HepG2 (cell line): ENCODE data around the gene DDX54. TPM values are rescaled to one million over a fixed set of nuclear protein-coding genes. Genes with fewer than 3 reads are reported as not detected.

ENCODE experiments used
- ATAC-seq: fragments of 200-7000 bp; cut with Tn5 transposase; 3 replicates; pipeline ENCODE4 v1.9.1; 2020; ENCODE audit warnings: mild to moderate bottlenecking, moderate library complexity
- BruUV-seq: library from RNA; stranded (reverse); fragments of 400-500 nt; replicated peaks from 2 replicates; lab custom pipeline; 2021; lab: Mats Ljungman, UMichigan
- CTCF ChIA-PET: fragments of 300-600 bp; formaldehyde crosslinking; extraction: SDS; loops from one replicate; lab custom pipeline; 2021; ENCODE audit warnings: low total read pairs, inconsistent platforms, low intra/inter-chr PET ratio; lab: Yijun Ruan, JAX
- POLR2A ChIA-PET: fragments of 350-600 bp; sonication (Branson Sonifier 250); formaldehyde crosslinking; loops from one replicate; lab custom pipeline; 2020; ENCODE audit warnings: antibody characterized with exemption, inconsistent platforms; lab: Yijun Ruan, JAX
- DNase-seq: peaks from one replicate; pipeline ENCODE4 v3.0.0-alpha.2; 2015; ENCODE audit warnings: low spot score
- FAIRE-seq: peaks from 3 replicates; lab custom pipeline; 2011; peaks lifted over from hg19 to GRCh38; lab: Jason Lieb, UNC
- H2AFZ ChIP-seq: one replicate; pipeline ENCODE4 v1.6.1; 2011; ENCODE audit warnings: low read length, inconsistent platforms
- H3K27ac ChIP-seq: fragments of 300-600 bp; 3 replicates; pipeline ENCODE4 v1.8.0; 2011; ENCODE audit warnings: mixed run types, mild to moderate bottlenecking, mixed read lengths, low read length, inconsistent platforms; ENCODE audit not compliant: insufficient read depth; ENCODE audit errors: extremely low read length
- H3K27me3 ChIP-seq, 2 experiments: fragments of 200-600 bp in 1 of 2; 2 replicates in 1 of 2; 3 replicates in 1 of 2; pipeline versions ENCODE4 v1.6.0 to v1.8.0; 2011; ENCODE audit warnings: low read length in 2 of 2, mild to moderate bottlenecking in 2 of 2, moderate library complexity in 2 of 2, inconsistent platforms in 1 of 2; ENCODE audit not compliant: insufficient read depth in 2 of 2, control insufficient read depth in 1 of 2
- H3K36me3 ChIP-seq, 2 experiments: fragments of 200-600 bp in 1 of 2; replicated peaks in 1 of 2; 2 replicates in 1 of 2; 3 replicates in 1 of 2; pipeline versions ENCODE4 v1.5.1 to v1.8.0; 2011; ENCODE audit warnings: low read length in 2 of 2, inconsistent platforms in 1 of 2; ENCODE audit not compliant: insufficient read depth in 2 of 2, control insufficient read depth in 1 of 2
- H3K4me1 ChIP-seq: 2 replicates; pipeline ENCODE4 v1.5.1; 2012; ENCODE audit warnings: low read length, inconsistent platforms; ENCODE audit not compliant: insufficient read depth
- H3K4me2 ChIP-seq: 2 replicates; pipeline ENCODE4 v1.6.0; 2011; ENCODE audit warnings: low read depth, low read length, inconsistent platforms
- H3K4me3 ChIP-seq, 3 experiments: fragments of 200-600 bp in 1 of 3; sonication (generic), shearing (Covaris generic) in 1 of 3; replicated peaks in 1 of 3; 2 replicates each; pipeline ENCODE4 v1.5.1; 2011 to 2016; ENCODE audit warnings: low read length in 3 of 3, inconsistent platforms in 2 of 3, low read depth in 2 of 3, mild to moderate bottlenecking in 2 of 3, control low read depth in 1 of 3, mixed read lengths in 1 of 3; ENCODE audit not compliant: insufficient read depth in 1 of 3
- H3K79me2 ChIP-seq: one replicate; pipeline ENCODE4 v1.6.1; 2011; ENCODE audit warnings: low read length, inconsistent platforms; ENCODE audit not compliant: insufficient read depth
- H3K9ac ChIP-seq: 2 replicates; pipeline ENCODE4 v1.6.0; 2011; ENCODE audit warnings: mild to moderate bottlenecking, low read depth, low read length, inconsistent platforms; ENCODE audit not compliant: insufficient read depth
- H3K9me3 ChIP-seq: 2 replicates; pipeline ENCODE4 v1.5.1; 2012; ENCODE audit warnings: mild to moderate bottlenecking, low read length
- H4K20me1 ChIP-seq: 2 replicates; pipeline ENCODE4 v1.6.0; 2011; ENCODE audit warnings: inconsistent platforms, mild to moderate bottlenecking, low read length, moderate library complexity; ENCODE audit not compliant: insufficient read depth
- CCAR2 ChIP-seq: fragments of 200-400 bp; formaldehyde crosslinking; optimal IDR thresholded peaks from 2 replicates; pipeline ENCODE3; 2018; ENCODE audit warnings: low read depth, mild to moderate bottlenecking, low read length, moderate library complexity
- EP300 ChIP-seq, 3 experiments: sonication (generic) in 1 of 3; formaldehyde crosslinking in 1 of 3; IDR thresholded peaks; 2 replicates each; pipeline versions ENCODE4 v1.5.1 to v1.6.1; 2011 to 2020; ENCODE audit warnings: low read depth in 2 of 3, low read length in 2 of 3, borderline replicate concordance in 1 of 3, improper control_type of control experiment in 1 of 3, mild to moderate bottlenecking in 1 of 3, missing genetic modification reagents in 1 of 3, moderate library complexity in 1 of 3
- HHEX ChIP-seq: IDR thresholded peaks from 2 replicates; pipeline ENCODE4 v1.6.1; 2016; ENCODE audit warnings: control low read depth
- KLF15 ChIP-seq: sonication (generic); formaldehyde crosslinking; IDR thresholded peaks from 2 replicates; pipeline ENCODE4 v1.8.1; 2023; ENCODE audit warnings: borderline replicate concordance, mild to moderate bottlenecking, inconsistent platforms, missing genetic modification reagents, mixed read lengths
- MIER2 ChIP-seq: IDR thresholded peaks from 2 replicates; pipeline ENCODE4 v1.6.1; 2016; ENCODE audit warnings: missing biosample characterization, missing genetic modification reagents
- PLRG1 ChIP-seq: fragments of 450-650 bp; conservative IDR thresholded peaks from 2 replicates; pipeline ENCODE4 v1.6.1; 2016
- RAD51 ChIP-seq: fragments of 450-650 bp; IDR thresholded peaks from 2 replicates; pipeline ENCODE4 v1.6.1; 2016; ENCODE audit warnings: borderline replicate concordance
- RCOR2 ChIP-seq: IDR thresholded peaks from 2 replicates; pipeline ENCODE4 v1.6.1; 2016; ENCODE audit warnings: missing biosample characterization, missing genetic modification reagents
- REPIN1 ChIP-seq: sonication (generic); formaldehyde crosslinking; IDR thresholded peaks from 2 replicates; pipeline ENCODE4 v1.8.0; 2022; ENCODE audit warnings: missing genetic modification reagents, low read depth, mild to moderate bottlenecking, borderline replicate concordance
- SMARCE1 ChIP-seq: fragments of 450-650 bp; IDR thresholded peaks from 2 replicates; pipeline ENCODE4 v1.6.1; 2017; ENCODE audit warnings: borderline replicate concordance
- TCF7 ChIP-seq: sonication (generic); IDR thresholded peaks from 2 replicates; pipeline ENCODE4 v1.6.1; 2016; ENCODE audit warnings: antibody characterized with exemption, low read depth
- THAP7 ChIP-seq: sonication (generic); formaldehyde crosslinking; IDR thresholded peaks from 2 replicates; pipeline ENCODE4 v1.8.1; 2023; ENCODE audit warnings: mild to moderate bottlenecking, missing genetic modification reagents
- ZBTB14 ChIP-seq: sonication (generic); formaldehyde crosslinking; IDR thresholded peaks from 2 replicates; pipeline ENCODE4 v1.4.0; 2020; ENCODE audit warnings: missing genetic modification reagents
- ZBTB26 ChIP-seq: IDR thresholded peaks from 2 replicates; pipeline ENCODE4 v1.6.1; 2016; ENCODE audit warnings: missing compliant biosample characterization, missing genetic modification reagents, borderline replicate concordance
- ZC3H4 ChIP-seq: sonication (generic); formaldehyde crosslinking; IDR thresholded peaks from 2 replicates; pipeline ENCODE4 v1.4.0; 2020; ENCODE audit warnings: missing genetic modification reagents, borderline replicate concordance
- ZFAT ChIP-seq: sonication (generic); formaldehyde crosslinking; conservative IDR thresholded peaks from 2 replicates; pipeline ENCODE4 v1.8.1; 2023; ENCODE audit warnings: missing genetic modification reagents, inconsistent platforms
- ZNF251 ChIP-seq: sonication (generic); formaldehyde crosslinking; IDR thresholded peaks from 2 replicates; pipeline ENCODE4 v1.9.0; 2021; ENCODE audit warnings: mild to moderate bottlenecking, missing genetic modification reagents
- ZNF678 ChIP-seq: sonication (generic); formaldehyde crosslinking; IDR thresholded peaks from 2 replicates; pipeline ENCODE4 v1.4.0; 2020; ENCODE audit warnings: mild to moderate bottlenecking, missing genetic modification reagents
- ZNF788 ChIP-seq: sonication (generic); formaldehyde crosslinking; IDR thresholded peaks from 2 replicates; pipeline ENCODE4 v1.5.0; 2020; ENCODE audit warnings: mild to moderate bottlenecking, missing genetic modification reagents, borderline replicate concordance
- WGBS: methylation state at CpG from one replicate; pipeline ENCODE4 v1.1.6; 2017; ENCODE audit warnings: low lambda C conversion rate; 5-methylcytosine and 5-hydroxymethylcytosine counted together
- in situ Hi-C: cut with HindIII; loops from 2 replicates; pipeline ENCODE4 v1.10.0; 2017; ENCODE audit warnings: low pct_unique_long_range_greater_than_20kb; ENCODE audit not compliant: extremely low pct_ligation_motif_present
- intact Hi-C: fragments of 100-400 bp; cut with micrococcal nuclease; formaldehyde crosslinking; loops from one replicate; pipeline ENCODE4 v1.10.0; 2022; ENCODE audit not compliant: unreplicated experiment
- polyA plus RNA-seq, 8 experiments: library from polyadenylated mRNA; depleted of rRNA in 3 of 8; stranded (reverse) in 7 of 8; unstranded in 1 of 8; fragments of >200 nt; fragmentation: Illumina TruSeq in 4 of 8; extraction: Trizol in 4 of 8; gene quantifications; 2 replicates each; pipeline versions ENCODE4 v1.2.1 to v1.2.3, GENCODE V29; 2011 to 2016; ENCODE audit warnings: low read depth in 4 of 8, missing spikeins in 1 of 8, mixed read lengths in 1 of 8; ENCODE audit not compliant: insufficient read depth in 1 of 8
- total RNA-seq, 5 experiments: library from RNA; depleted of rRNA; stranded (reverse); fragments of >200 nt; fragmentation: Illumina TruSeq; extraction: Trizol; gene quantifications; 2 replicates each; pipeline ENCODE4 v1.2.3, GENCODE V29; 2016; ENCODE audit warnings: low read depth in 1 of 5

Gene DDX54
- total and polyA plus RNA-seq, 2 of the 13 experiments (the other 11 are each of a cell fraction or from before 2014, with no cell fraction given), result 59.7 to 61.1 TPM

- 91% methylated on average over 2 of the region's 2 CpGs for WGBS
- ATAC-seq (no peak), FAIRE-seq (no peak), DNase-seq (no peak)
- Histone ChIP-seq H3K27ac (no peak overlapping the region), H3K79me2 (no peaks in the 10 kb centered on the region), H3K4me2 (no peak overlapping the region), H3K36me3 (no peaks in the 10 kb centered on the region), H4K20me1 (no peaks in the 10 kb centered on the region), H3K27me3 (no peaks in the 10 kb centered on the region), H3K9ac (no peak overlapping the region), H3K4me3 (no peak overlapping the region), H3K9me3 (no peaks in the 10 kb centered on the region), H2AFZ (no peak overlapping the region), H3K4me1 (peaks cover 35% of the 10 kb centered on the region)
- no peak for TF ChIP-seq REPIN1 (CRISPR knock-in tag)
- no peak for TF ChIP-seq ZNF678 (CRISPR knock-in tag)
- no peak for TF ChIP-seq EP300 (IDR thresholded peaks at IDR 0.05; ENCODE audit: low read depth in 2 of 2, low read length in 2 of 2)
- no peak for TF ChIP-seq EP300 (CRISPR knock-in tag; IDR thresholded peaks at IDR 0.05; ENCODE audit: borderline replicate concordance)
- TF ChIP-seq HHEX, result no peak
- no peak for TF ChIP-seq PLRG1
- no peak for TF ChIP-seq ZBTB26 (CRISPR knock-in tag)
- no peak for TF ChIP-seq ZC3H4 (CRISPR knock-in tag)
- TF ChIP-seq ZNF788, result no peak
- no peak for TF ChIP-seq ZBTB14 (CRISPR knock-in tag)
- no peak for TF ChIP-seq RAD51
- no peak for TF ChIP-seq ZFAT
- TF ChIP-seq KLF15 (CRISPR knock-in tag), result no peak
- TF ChIP-seq TCF7, result no peak
- TF ChIP-seq CCAR2, result no peak
- no peak for TF ChIP-seq MIER2 (CRISPR knock-in tag)
- TF ChIP-seq RCOR2 (CRISPR knock-in tag), result no peak
- no peak for TF ChIP-seq ZNF251 (CRISPR knock-in tag)
- TF ChIP-seq THAP7 (CRISPR knock-in tag), result no peak
- TF ChIP-seq SMARCE1, result no peak
- BruUV-seq, result no TSS peak
- CTCF ChIA-PET, result no interaction called here
- POLR2A ChIA-PET, result interaction anchor here (1.1 kb wide), 1 partner anchor 31 kb away, joined by 3 read pairs; the partner anchor contains the start of genes DDX54 and RITA1
- intact Hi-C loops (no loop called here), in situ Hi-C loops (no loop called here)
Observed at GRCh38 chr12:113216027-113216426, 30.7 kb upstream of the DDX54 start.
